ENCODE measurements around the gene PLA2G4C.

GRCh38 chr19:47998800-47999199 lies 111.8 kb downstream of the PLA2G4C start:
- TF ChIP-seq CTCF (conservative IDR thresholded peaks at IDR 0.05 in 1 of 2, IDR thresholded peaks at IDR 0.05 in 1 of 2; ENCODE audit: extremely low read depth in 1 of 2, insufficient read depth in 1 of 2, low read depth in 1 of 2, low read length in 2 of 2) = no peak
- TF ChIP-seq EZH2 (IDR thresholded peaks at IDR 0.05; ENCODE audit: borderline replicate concordance, low read length) = no peak

Measured in mammary epithelial cell (primary cell).